AG09319 (cell line): ENCODE measurements around the gene SETD6.

ENCODE experiments used
- DNase-seq: peaks from one replicate; pipeline ENCODE4 v3.0.0-alpha.2; 2010; ENCODE audit warnings: low read depth; ENCODE audit errors: extremely low read depth
- TF ChIP-seq, protein P1 (sequence below): IDR thresholded peaks from 2 replicates; pipeline ENCODE4 v1.5.1; 2011; ENCODE audit warnings: low read depth, mild to moderate bottlenecking, inconsistent platforms, low read length, moderate library complexity

SETD6 gene

DNA sequence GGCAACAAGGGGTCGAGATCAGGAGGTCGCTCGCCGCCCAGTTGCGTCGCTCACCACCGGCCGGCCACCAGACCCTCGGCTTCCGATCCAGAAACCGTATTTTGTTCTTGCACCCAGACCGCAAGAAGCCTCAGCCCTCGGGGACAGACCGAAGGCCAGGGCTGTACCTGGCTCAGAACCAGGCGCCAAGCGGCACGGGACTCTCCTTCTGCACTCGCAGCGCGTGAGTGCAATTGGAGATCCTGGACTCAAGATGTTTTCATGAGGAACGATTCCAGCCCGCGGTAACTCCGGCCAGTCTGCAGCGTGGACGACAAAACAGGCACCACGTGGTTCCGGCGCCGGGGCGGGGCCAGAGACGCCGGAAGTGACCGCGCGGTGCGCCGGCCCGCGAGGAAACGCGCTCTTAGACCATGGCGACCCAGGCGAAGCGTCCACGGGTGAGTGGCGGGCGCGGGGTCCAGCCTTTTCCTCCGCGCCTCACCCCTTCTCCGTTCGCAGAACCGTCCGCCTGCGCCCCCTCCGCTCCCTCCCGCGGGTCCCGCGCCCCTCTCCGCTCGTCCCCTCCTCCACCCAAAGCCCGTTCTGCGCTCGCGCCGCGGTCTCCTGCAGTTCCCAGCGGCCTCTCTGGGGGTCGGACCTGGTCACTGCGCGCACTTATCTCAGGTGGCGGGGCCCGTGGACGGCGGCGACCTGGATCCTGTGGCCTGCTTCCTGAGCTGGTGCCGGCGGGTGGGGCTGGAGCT is at the start of gene SETD6:
TSS of gene SETD6 (plus strand) at position 393 of the 746 bp plus-strand sequence. CDS start at position 414, 21 bp downstream.
- TF ChIP-seq, protein P1, sequence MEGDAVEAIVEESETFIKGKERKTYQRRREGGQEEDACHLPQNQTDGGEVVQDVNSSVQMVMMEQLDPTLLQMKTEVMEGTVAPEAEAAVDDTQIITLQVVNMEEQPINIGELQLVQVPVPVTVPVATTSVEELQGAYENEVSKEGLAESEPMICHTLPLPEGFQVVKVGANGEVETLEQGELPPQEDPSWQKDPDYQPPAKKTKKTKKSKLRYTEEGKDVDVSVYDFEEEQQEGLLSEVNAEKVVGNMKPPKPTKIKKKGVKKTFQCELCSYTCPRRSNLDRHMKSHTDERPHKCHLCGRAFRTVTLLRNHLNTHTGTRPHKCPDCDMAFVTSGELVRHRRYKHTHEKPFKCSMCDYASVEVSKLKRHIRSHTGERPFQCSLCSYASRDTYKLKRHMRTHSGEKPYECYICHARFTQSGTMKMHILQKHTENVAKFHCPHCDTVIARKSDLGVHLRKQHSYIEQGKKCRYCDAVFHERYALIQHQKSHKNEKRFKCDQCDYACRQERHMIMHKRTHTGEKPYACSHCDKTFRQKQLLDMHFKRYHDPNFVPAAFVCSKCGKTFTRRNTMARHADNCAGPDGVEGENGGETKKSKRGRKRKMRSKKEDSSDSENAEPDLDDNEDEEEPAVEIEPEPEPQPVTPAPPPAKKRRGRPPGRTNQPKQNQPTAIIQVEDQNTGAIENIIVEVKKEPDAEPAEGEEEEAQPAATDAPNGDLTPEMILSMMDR = no peak; the same call in none of the 2 replicates
- DNase-seq = peak; percentile 54

DNA sequence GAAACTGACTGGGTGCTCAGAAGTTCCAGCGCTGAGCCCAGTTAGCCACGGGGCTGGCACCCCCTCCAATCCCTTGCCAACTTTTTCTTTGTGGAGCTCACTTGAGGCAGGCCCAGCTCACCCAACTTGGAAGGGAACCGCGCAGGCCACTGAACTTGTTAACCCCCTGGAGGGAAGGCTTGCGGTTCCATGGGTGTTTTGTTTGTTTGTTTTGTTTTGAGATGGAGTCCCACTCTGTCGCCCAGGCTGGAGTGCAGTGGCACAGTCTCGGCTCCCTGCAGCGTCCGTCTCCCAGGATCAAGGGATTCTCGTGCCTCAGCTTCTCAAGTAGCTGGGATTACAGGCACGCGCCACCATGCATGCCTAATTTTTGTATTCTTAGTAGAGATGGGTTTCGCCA is 49.5 kb upstream of the SETD6 start:
- DNase-seq = no peak
- TF ChIP-seq, protein P1 = no peak

DNA sequence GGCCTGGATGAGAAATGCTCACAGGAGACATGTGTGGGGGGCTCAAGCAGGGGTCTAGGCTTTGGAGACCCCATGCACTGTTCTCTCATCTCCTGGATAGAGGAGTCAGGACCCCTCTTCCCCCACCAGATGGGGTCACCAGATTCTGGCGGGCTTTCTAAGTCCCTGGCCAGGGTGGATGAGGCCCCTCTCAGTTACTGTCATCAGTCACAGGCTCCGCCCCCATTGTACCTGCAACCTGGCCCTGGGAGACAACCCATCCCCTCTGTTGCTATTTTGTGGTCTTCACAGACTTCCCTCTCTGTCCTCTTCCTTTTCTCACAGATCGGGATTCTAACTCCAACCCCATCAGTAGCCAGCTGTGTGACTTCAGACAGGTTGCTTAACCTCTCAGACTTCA is 48.9 kb upstream of the SETD6 start:
- TF ChIP-seq, protein P1 = no peak
- no peak for DNase-seq

GRCh38 chr16:58467905-58468304 is 47.4 kb upstream of the SETD6 start:
- TF ChIP-seq, protein P1 = no peak
- DNase-seq = no peak

- no peak for DNase-seq
- TF ChIP-seq, protein P1 = no peak
These were observed 43.9 kb upstream of the SETD6 start for GRCh38 chr16:58471209-58471975.

- DNase-seq = no peak
- TF ChIP-seq, protein P1 = no peak
These were observed 43.1 kb upstream of the SETD6 start for GRCh38 chr16:58472266-58472665.

- TF ChIP-seq, protein P1 = no peak
- DNase-seq = no peak
These were observed 42.5 kb upstream of the SETD6 start for GRCh38 chr16:58472827-58473226.
